Measurements from ENCODE around the gene ANKDD1A.

Gene ANKDD1A

GRCh38 chr15:64981812-64982431 lies 70.2 kb downstream of the ANKDD1A start:
- no peak for DNase-seq

DNA sequence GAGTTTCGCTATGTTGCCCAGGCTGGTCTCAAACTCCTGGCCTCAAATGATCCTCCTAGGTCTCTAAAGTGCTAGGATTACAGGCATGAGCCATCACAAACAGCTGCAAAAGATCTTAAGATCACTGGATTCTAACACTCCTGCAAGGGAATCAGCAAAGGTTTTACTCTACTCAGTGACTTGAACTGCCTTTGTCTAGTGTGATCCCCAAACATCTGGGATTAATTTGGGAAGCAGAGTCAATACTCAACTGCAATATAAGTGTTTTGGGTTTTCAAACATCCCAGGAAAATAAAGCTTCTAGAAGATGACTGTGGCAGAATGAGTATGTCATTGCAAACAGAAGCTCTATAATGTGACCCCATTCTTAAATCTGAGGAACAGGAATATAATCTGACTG lies 70.8 kb downstream of the ANKDD1A start:
- no peak for DNase-seq

- no peak for DNase-seq
Measured at GRCh38 chr15:64985366-64986033, 73.8 kb downstream of the ANKDD1A start.

DNA sequence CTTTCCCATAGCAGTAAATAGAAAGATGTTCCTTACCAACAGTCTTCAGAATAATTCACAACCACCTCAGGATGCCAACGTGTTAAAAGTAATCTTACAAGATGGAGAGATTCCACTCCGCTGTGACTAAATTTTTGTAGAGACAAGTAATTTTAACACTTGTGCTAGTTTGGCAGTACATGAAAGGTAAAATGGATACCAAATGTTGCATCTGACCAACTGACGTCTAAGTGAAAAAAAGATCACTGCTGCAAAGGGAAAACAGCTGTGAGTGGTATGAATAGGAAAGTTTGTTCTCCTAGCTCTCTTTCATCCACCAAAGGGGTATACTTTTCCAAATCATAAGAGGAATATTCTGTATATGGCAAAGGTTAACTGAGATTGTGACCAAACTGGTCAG lies 75.4 kb downstream of the ANKDD1A start:
- DNase-seq = no peak

DNA sequence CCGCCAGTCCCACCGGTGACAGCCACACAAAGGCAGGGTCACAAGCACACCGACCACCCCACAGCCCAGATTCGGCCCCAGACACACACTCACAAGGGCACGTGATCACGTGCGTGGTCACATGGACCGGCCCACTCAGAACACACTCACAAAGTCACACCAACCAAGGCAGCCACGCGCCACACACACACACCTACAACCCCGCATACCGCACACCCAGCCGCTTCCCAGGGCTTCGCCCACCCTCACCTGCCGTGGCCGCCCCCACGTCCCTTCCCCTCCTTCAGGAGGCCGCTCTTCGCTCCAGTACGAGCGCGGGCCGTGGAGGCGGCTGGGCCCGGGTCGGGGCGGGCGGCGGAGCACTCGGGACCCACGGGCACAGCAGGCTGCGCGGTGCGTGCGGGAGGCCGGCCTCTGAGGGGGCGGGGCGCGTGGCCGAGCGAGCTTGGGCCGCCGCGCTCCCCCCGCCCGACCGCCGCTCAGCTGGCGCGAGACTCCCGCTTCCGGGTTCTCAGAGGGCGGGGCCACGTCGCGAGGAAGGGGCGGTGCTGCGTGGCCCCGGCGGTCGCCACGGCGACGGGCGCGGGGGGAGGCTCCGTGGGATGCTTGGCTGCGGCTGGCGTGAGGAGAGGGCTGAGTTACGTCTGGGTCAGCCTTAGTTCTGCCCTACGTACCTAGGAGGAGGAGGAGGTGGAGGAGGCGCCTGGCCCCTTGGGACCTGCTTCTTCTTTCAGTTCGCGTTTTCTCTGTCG lies 77.9 kb downstream of the ANKDD1A start, which contains the start of gene SPG21:
Gene SPG21, minus strand, starts transcription at position 499 of the 752 bp plus-strand sequence. CDS start 6,345 bp downstream, outside the sequence.
- DNase-seq = peak; percentile 93

- DNase-seq = no peak
Measured at GRCh38 chr15:64990168-64990470, 78.4 kb downstream of the ANKDD1A start.

- no peak for DNase-seq
Measured at GRCh38 chr15:64991536-64992135, 79.9 kb downstream of the ANKDD1A start.

GRCh38 chr15:64993290-64993689 lies 81.6 kb downstream of the ANKDD1A start:
- DNase-seq = no peak

- no peak for DNase-seq
Measured at GRCh38 chr15:64997066-64997465, 85.4 kb downstream of the ANKDD1A start.

DNA sequence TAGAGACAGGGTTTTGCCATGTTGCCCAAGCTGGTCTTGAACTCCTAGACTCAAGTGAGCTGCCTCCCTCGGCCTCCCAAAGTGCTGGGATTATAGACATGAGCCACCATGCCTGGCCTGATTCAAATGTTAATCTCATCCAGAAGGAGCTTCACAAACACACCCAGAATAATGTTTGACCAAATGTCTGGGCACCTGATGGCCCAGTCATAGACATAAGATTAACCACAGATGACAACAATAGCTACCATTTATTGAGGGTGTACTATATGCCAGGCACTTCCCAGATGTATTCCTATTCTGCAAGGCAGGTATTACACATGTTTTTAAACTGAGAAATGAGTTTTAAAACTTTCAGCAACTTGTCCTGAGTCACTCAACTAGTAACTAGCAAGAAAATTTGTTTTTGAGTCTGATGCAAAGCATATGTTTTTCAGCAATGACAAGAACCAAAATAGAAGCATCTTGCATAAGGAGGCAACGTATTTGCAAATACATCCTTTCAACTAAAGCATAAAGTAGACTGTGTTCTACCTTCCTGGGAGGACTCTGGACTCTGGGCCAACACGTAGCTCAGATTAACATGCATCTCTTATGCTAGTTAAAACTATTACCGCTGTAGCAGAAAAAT lies 86.2 kb downstream of the ANKDD1A start:
- DNase-seq = no peak

DNA sequence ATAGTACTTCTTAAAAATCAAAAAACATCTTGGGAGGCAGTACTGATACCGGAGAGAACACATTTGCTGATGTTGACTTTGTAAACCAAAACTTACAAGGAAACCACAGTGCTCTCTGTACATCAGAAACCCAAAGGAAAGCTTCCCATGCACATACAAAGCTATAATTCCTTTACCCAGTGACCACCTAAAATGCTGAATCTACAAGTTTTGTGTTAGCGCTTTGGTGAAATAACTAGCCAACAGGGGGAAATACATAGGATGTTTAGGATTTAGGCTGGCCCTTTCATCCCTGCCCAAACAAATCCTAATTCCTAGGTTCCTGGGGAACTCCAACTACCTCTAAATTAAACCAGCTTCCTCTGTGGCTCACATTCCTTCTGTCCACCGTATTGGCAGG lies 93.3 kb downstream of the ANKDD1A start:
- DNase-seq = no peak

GRCh38 chr15:65006876-65007275 lies 95.2 kb downstream of the ANKDD1A start:
- no peak for DNase-seq

Measured in activated naive CD4-positive, alpha-beta T cell treated with Interleukin-2 at 50 U/mL for 16 hours (primary cell).